Kidney glomerular epithelial cell (primary cell): ENCODE data around the gene ERC1.
"Not testable (repeated sequence)": the region's sequence is repeated elsewhere in the genome, so short reads cannot be mapped to it uniquely, and the experiment has no call there.

ENCODE experiments used
- DNase-seq: peaks from one replicate; lab custom pipeline; 2025; lab: John Stamatoyannopoulos, UW

ERC1 gene

GRCh38 chr12:1130164-1130563, 139.1 kb downstream of the ERC1 start:
- no peak for DNase-seq

- no peak for DNase-seq
Measured at GRCh38 chr12:1130571-1130970, 139.5 kb downstream of the ERC1 start.

- DNase-seq: no peak
Measured at GRCh38 chr12:1131811-1132224, 140.8 kb downstream of the ERC1 start.

- DNase-seq: no peak
Measured at GRCh38 chr12:1132311-1132710, 141.3 kb downstream of the ERC1 start.

- no peak for DNase-seq
Measured at GRCh38 chr12:1138691-1139090, 147.7 kb downstream of the ERC1 start.

- DNase-seq: not testable (repeated sequence)
Measured at GRCh38 chr12:1146758-1147157, 155.7 kb downstream of the ERC1 start.

- no peak for DNase-seq
Measured at GRCh38 chr12:1147821-1148220, 156.8 kb downstream of the ERC1 start.

GRCh38 chr12:1157046-1157445, 166.0 kb downstream of the ERC1 start:
- no peak for DNase-seq

- DNase-seq: no peak
Measured at GRCh38 chr12:1161197-1161596, 170.2 kb downstream of the ERC1 start.

GRCh38 chr12:1162081-1162760, 171.2 kb downstream of the ERC1 start:
- DNase-seq: no peak

GRCh38 chr12:1167784-1168183, 176.8 kb downstream of the ERC1 start:
- no peak for DNase-seq

- no peak for DNase-seq
Measured at GRCh38 chr12:1170411-1170810, 179.4 kb downstream of the ERC1 start.

GRCh38 chr12:1171657-1172408, 180.8 kb downstream of the ERC1 start:
- peak; percentile 19 for DNase-seq

GRCh38 chr12:1173781-1174617, 183.0 kb downstream of the ERC1 start:
- no peak for DNase-seq

- no peak for DNase-seq
Measured at GRCh38 chr12:1174659-1175058, 183.6 kb downstream of the ERC1 start.

- DNase-seq: no peak
Measured at GRCh38 chr12:1176191-1176590, 185.2 kb downstream of the ERC1 start.

- DNase-seq: no peak
Measured at GRCh38 chr12:1179128-1179527, 188.1 kb downstream of the ERC1 start.

GRCh38 chr12:1182069-1182468, 191.0 kb downstream of the ERC1 start:
- DNase-seq: no peak

- no peak for DNase-seq
Measured at GRCh38 chr12:1184402-1184801, 193.4 kb downstream of the ERC1 start.

GRCh38 chr12:1185460-1186182, 194.6 kb downstream of the ERC1 start:
- DNase-seq: no peak

GRCh38 chr12:1186298-1186697, 195.3 kb downstream of the ERC1 start:
- DNase-seq: no peak

- DNase-seq: no peak
Measured at GRCh38 chr12:1188016-1188415, 197.0 kb downstream of the ERC1 start.
